Heart left ventricle (tissue), 13 donors: ENCODE data around the gene ALDH1L1.

Experiments used
- CTCF ChIP-seq, 12 donors: fragments of 200-600 bp; sonication (generic) in 4 of 12; IDR thresholded peaks; one replicate each; pipeline versions ENCODE4 v1.5.0 to v1.8.0; 2018 to 2022; ENCODE audit warnings: antibody characterized with exemption in 12 of 12, mild to moderate bottlenecking in 5 of 12
- POLR2A ChIP-seq, 2 donors: fragments of 450-650 bp; IDR thresholded peaks; one replicate each; pipeline ENCODE4 v1.6.1; 2017; ENCODE audit warnings: antibody characterized with exemption in 2 of 2, mild to moderate bottlenecking in 2 of 2, moderate library complexity in 2 of 2
- donor health status: ischemic (EF 13 %, LVEDD 7.1; RV severe dilation, severe dysfunction).
- donor health status: DM: no; HTN: yes; CAD: no.
- donor health status: DM: no; HTN: no; CAD: no.
- donor health status: ischemic (EF 25% LVEDD 6.9; RV normal size, moderate dysfunction).
- donor health status: ischemic (EF 25% LVEDD 5.7; RV mildly dilated, moderate dysfunction).
- donor health status: ischemic (EF 35%, LVEDD 5.7; RV mildly dilated, moderate dysfunction).
- donor health status: nonischemic (EF 11% LVEDD 7.7; RV severe dilation, severe dysfunction).
- donor health status: DM: yes; HTN: yes; CAD: no.
- donor health status: PGD.
- donor health status: ischemic (EF 29% LVEDD 5.4; RV normal size, mild dysfunction).
- donor health status: nonischemic (EF 23%, LVEDD 6.1; RV moderate dilation, normal function).

GRCh38 chr3:126067959-126068358 is 112.4 kb downstream of the ALDH1L1 start:
- TF ChIP-seq CTCF (IDR thresholded peaks at IDR 0.05), result no peak
- no peak for TF ChIP-seq POLR2A (IDR thresholded peaks at IDR 0.05)
